Activated CD4-positive, alpha-beta T cell treated with anti-CD3 and anti-CD28 coated beads, Interleukin-2, amount 10 ng/mL, durations not matched to agents 24 days and 14 days (primary cell): ENCODE results near the gene ZSCAN10. TPM values are rescaled to one million over a fixed set of nuclear protein-coding genes. Genes with fewer than 3 reads are reported as not detected.
"Not testable (repeated sequence)": the region's sequence is repeated elsewhere in the genome, so short reads cannot be mapped to it uniquely, and the experiment has no call there.

Experiments
- DNase-seq: peaks from one replicate; pipeline ENCODE4 v3.0.0; 2022
- H3K27ac Mint-ChIP-seq: one replicate; pipeline ENCODE4 v1.8.0; 2022; ENCODE audit warnings: mild to moderate bottlenecking, mixed read lengths
- H3K27me3 Mint-ChIP-seq: one replicate; pipeline ENCODE4 v1.8.0; 2022; ENCODE audit warnings: mixed read lengths
- H3K36me3 Mint-ChIP-seq: one replicate; pipeline ENCODE4 v1.8.0; 2022; ENCODE audit warnings: low read depth, mild to moderate bottlenecking, mixed read lengths
- H3K4me1 Mint-ChIP-seq: one replicate; pipeline ENCODE4 v1.8.0; 2021; ENCODE audit warnings: mixed read lengths
- H3K4me3 Mint-ChIP-seq: one replicate; pipeline ENCODE4 v1.8.0; 2022; ENCODE audit warnings: mild to moderate bottlenecking, moderate library complexity, mixed read lengths
- H3K9me3 Mint-ChIP-seq: one replicate; pipeline ENCODE4 v1.8.0; 2021; ENCODE audit warnings: mixed read lengths
- intact Hi-C: fragments of 100-400 bp; cut with micrococcal nuclease; formaldehyde crosslinking; loops from one replicate; pipeline ENCODE4 v1.15.1; 2023
- total RNA-seq: library from RNA; stranded (reverse); gene quantifications from 2 replicates; pipeline ENCODE4 v1.2.3, GENCODE V29; 2022

Gene ZSCAN10
- total RNA-seq, 1 donor from 2014 or later: not detected

DNA sequence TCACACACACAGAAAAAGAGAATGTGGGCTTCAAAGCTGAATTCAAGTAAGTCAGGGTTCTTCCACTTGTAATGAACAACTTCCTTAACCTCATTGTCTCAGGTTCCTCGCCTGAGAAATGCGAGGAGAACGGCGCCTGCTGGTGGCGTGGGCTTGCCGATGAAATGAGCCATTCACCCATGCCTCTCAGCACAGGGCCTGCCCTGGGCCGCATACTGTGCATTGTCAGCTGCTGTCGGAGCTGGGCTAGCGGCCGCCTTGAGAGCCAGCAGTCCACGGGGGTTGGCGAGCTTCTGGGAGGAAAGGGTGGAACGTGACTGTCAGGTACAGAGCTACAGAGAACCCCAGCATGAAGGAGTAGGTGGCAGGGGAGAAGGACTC, 45.8 kb downstream of the ZSCAN10 start:
- intact Hi-C loops, H3K9me3 Mint-ChIP-seq, H3K4me3 Mint-ChIP-seq, H3K27me3 Mint-ChIP-seq: not testable (repeated sequence)
- DNase-seq: peak; percentile 72
- Mint-ChIP-seq H3K4me1 (peaks cover 62% of the 10 kb centered on the region), H3K36me3 (peaks cover 35% of the 10 kb centered on the region), H3K27ac (peak overlapping the region; percentile 35)

GRCh38 chr16:3052571-3053329, 46.3 kb downstream of the ZSCAN10 start:
- H3K4me3 Mint-ChIP-seq, H3K9me3 Mint-ChIP-seq, H3K27me3 Mint-ChIP-seq, intact Hi-C loops: not testable (repeated sequence)
- peak overlapping the region; percentile 52 for H3K27ac Mint-ChIP-seq
- DNase-seq: peak; percentile 71
- H3K4me1 Mint-ChIP-seq: peaks cover 67% of the 10 kb centered on the region
- H3K36me3 Mint-ChIP-seq: peaks cover 35% of the 10 kb centered on the region

DNA sequence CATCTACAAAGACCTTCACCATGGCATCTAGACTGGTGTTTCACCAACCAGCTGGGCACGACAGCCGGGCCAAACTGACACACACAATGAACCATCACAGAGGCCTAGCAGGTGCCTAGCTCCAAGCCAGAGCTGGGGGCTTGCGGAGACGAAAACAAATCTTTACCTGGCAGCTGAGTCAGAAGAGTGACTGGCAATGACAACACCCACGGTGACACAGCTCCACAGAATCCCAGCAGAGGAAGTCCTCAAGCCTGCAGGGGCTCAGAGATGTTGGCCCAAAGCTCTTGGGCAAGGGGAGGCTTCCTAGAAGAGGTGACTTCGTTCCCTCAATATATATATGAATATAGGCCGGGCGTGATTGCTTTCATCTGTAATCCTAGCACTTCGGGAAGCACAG, 47.6 kb downstream of the ZSCAN10 start:
- Mint-ChIP-seq H3K36me3 (peaks cover 28% of the 10 kb centered on the region), H3K4me3 (peak overlapping the region; percentile 53), H3K4me1 (peaks cover 58% of the 10 kb centered on the region), H3K27me3 (peaks cover 4% of the 10 kb centered on the region), H3K27ac (peak overlapping the region; percentile 69), H3K9me3 (no peaks in the 10 kb centered on the region)
- DNase-seq: peak; percentile 61
- intact Hi-C loops: no loop called here

DNA sequence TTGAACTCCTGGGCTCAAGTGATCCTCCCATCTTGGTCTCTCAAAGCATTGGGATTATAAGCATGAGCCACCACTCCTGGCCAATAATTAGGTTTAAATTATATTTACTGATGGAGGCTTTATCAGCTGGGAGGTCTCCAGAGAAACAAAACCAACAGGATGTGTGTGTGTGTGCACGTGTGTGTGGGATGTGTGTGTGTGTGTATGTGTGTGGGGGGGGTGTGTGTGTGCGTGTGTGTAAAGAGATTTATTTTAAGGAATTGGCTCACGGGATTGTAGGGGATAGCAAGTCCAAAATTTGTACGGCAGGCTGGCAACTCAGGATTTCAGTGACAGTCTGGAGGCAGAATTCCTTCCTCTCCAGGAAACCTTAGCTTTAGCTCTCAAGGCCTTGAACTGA, 48.1 kb downstream of the ZSCAN10 start:
- Mint-ChIP-seq H3K36me3 (peaks cover 28% of the 10 kb centered on the region), H3K9me3 (no peaks in the 10 kb centered on the region), H3K4me3 (peak overlapping the region; percentile 53), H3K4me1 (peaks cover 55% of the 10 kb centered on the region), H3K27me3 (peaks cover 4% of the 10 kb centered on the region), H3K27ac (peak overlapping the region; percentile 65)
- intact Hi-C loops: no loop called here
- DNase-seq: no peak

GRCh38 chr16:3050487-3050886, 48.6 kb downstream of the ZSCAN10 start:
- no peak for DNase-seq
- intact Hi-C loops: no loop called here
- H3K9me3 Mint-ChIP-seq: no peaks in the 10 kb centered on the region
- H3K4me1 Mint-ChIP-seq: peaks cover 52% of the 10 kb centered on the region
- H3K4me3 Mint-ChIP-seq: peak overlapping the region; percentile 53
- peaks cover 4% of the 10 kb centered on the region for H3K27me3 Mint-ChIP-seq
- peaks cover 24% of the 10 kb centered on the region for H3K36me3 Mint-ChIP-seq
- H3K27ac Mint-ChIP-seq: peak overlapping the region; percentile 65

DNA sequence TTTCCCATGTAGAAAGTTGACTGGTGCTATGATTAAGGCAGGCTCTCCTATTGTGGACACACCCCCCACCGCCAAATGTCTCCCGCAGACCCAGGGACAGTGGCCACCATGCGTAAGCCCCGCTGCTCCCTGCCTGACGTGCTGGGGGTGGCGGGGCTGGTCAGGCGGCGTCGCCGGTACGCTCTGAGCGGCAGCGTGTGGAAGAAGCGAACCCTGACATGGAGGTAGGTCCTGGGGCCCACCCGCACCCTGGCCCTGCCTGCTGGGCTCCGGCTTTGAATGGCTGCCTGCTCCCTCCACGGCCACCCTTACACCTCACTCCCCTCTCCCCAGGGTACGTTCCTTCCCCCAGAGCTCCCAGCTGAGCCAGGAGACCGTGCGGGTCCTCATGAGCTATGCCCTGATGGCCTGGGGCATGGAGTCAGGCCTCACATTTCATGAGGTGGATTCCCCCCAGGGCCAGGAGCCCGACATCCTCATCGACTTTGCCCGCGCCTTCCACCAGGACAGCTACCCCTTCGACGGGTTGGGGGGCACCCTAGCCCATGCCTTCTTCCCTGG, 49.1 kb downstream of the ZSCAN10 start:
- Mint-ChIP-seq H3K36me3 (peaks cover 20% of the 10 kb centered on the region), H3K4me3 (peak overlapping the region; percentile 53), H3K4me1 (peaks cover 51% of the 10 kb centered on the region), H3K27ac (no peak overlapping the region), H3K9me3 (no peaks in the 10 kb centered on the region), H3K27me3 (peaks cover 7% of the 10 kb centered on the region)
- DNase-seq: no peak
- intact Hi-C loops: no loop called here

DNA sequence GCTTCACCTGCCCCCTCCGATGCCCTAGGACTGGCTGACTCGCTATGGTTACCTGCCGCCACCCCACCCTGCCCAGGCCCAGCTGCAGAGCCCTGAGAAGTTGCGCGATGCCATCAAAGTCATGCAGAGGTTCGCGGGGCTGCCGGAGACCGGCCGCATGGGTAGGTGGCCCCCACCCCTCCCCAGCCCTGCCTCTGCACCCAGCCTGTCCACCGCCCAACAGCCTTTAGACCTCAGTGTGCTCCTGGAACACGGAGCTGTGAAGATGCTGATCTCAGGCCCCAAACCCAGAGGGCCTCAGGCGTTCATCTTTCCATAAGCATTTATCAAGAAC, 51.7 kb downstream of the ZSCAN10 start:
- intact Hi-C loops: no loop called here
- DNase-seq: peak; percentile 68
- no peaks in the 10 kb centered on the region for H3K9me3 Mint-ChIP-seq
- H3K27me3 Mint-ChIP-seq: peaks cover 20% of the 10 kb centered on the region
- peaks cover 9% of the 10 kb centered on the region for H3K36me3 Mint-ChIP-seq
- peak overlapping the region; percentile 37 for H3K27ac Mint-ChIP-seq
- H3K4me1 Mint-ChIP-seq: peaks cover 47% of the 10 kb centered on the region
- H3K4me3 Mint-ChIP-seq: peak overlapping the region; percentile 71

GRCh38 chr16:3046641-3047386, 52.3 kb downstream of the ZSCAN10 start:
- H3K4me3 Mint-ChIP-seq: peak overlapping the region; percentile 71
- H3K9me3 Mint-ChIP-seq: no peaks in the 10 kb centered on the region
- peaks cover 43% of the 10 kb centered on the region for H3K4me1 Mint-ChIP-seq
- peaks cover 9% of the 10 kb centered on the region for H3K36me3 Mint-ChIP-seq
- H3K27ac Mint-ChIP-seq: peak overlapping the region; percentile 83
- peak; percentile 78 for DNase-seq
- intact Hi-C loops: no loop called here
- peaks cover 20% of the 10 kb centered on the region for H3K27me3 Mint-ChIP-seq

GRCh38 chr16:3045758-3046640, 53.1 kb downstream of the ZSCAN10 start, which contains the start of gene MMP25:
MMP25 (plus strand) TSS chr16:3046561; CDS start chr16:3046918, 357 bp downstream.
- Mint-ChIP-seq H3K27me3 (peaks cover 22% of the 10 kb centered on the region), H3K9me3 (no peaks in the 10 kb centered on the region), H3K36me3 (peaks cover 8% of the 10 kb centered on the region), H3K27ac (peak within 1 kb of the TSS; percentile 87), H3K4me1 (peaks cover 36% of the 10 kb centered on the region), H3K4me3 (peak within 1 kb of the TSS; percentile 89)
- intact Hi-C loops: no loop called here
- DNase-seq: peak; percentile 75

GRCh38 chr16:3044708-3045107, 54.4 kb downstream of the ZSCAN10 start:
- Mint-ChIP-seq H3K4me3 (peak overlapping the region; percentile 89), H3K27ac (peak overlapping the region; percentile 87), H3K27me3 (peaks cover 27% of the 10 kb centered on the region), H3K9me3 (no peaks in the 10 kb centered on the region), H3K4me1 (peaks cover 27% of the 10 kb centered on the region), H3K36me3 (peaks cover 2% of the 10 kb centered on the region)
- intact Hi-C loops: loop anchor here (5.0 kb wide), 1 partner anchor 42 kb away; no protein-coding TSS in a partner anchor
- no peak for DNase-seq

GRCh38 chr16:3042376-3042775, 56.7 kb downstream of the ZSCAN10 start:
- H3K36me3 Mint-ChIP-seq: peaks cover 2% of the 10 kb centered on the region
- H3K4me3 Mint-ChIP-seq: no peak overlapping the region
- H3K27ac Mint-ChIP-seq: no peak overlapping the region
- intact Hi-C loops: loop anchor here (5.0 kb wide), 1 partner anchor 40 kb away; no protein-coding TSS in a partner anchor
- no peak for DNase-seq
- no peaks in the 10 kb centered on the region for H3K9me3 Mint-ChIP-seq
- peaks cover 15% of the 10 kb centered on the region for H3K4me1 Mint-ChIP-seq
- H3K27me3 Mint-ChIP-seq: peaks cover 42% of the 10 kb centered on the region

GRCh38 chr16:3038896-3039295, 60.2 kb downstream of the ZSCAN10 start:
- H3K4me3 Mint-ChIP-seq: no peak overlapping the region
- peak; percentile 54 for DNase-seq

More at GRCh38 chr16:3038896-3039295, 60.2 kb downstream of the ZSCAN10 start:
- H3K9me3 Mint-ChIP-seq: no peaks in the 10 kb centered on the region
- peaks cover 13% of the 10 kb centered on the region for H3K4me1 Mint-ChIP-seq
- intact Hi-C loops: no loop called here
- peaks cover 1% of the 10 kb centered on the region for H3K36me3 Mint-ChIP-seq
- H3K27me3 Mint-ChIP-seq: peaks cover 55% of the 10 kb centered on the region
- H3K27ac Mint-ChIP-seq: no peak overlapping the region
